GM19239 (cell line): ENCODE results near the gene MED27.

Experiments
- DNase-seq: peaks from one replicate; pipeline ENCODE4 v3.0.0; 2011; ENCODE audit warnings: low spot score; ENCODE audit not compliant: insufficient read length
- FAIRE-seq: peaks from 2 replicates; lab custom pipeline; 2011; peaks lifted over from hg19 to GRCh38; lab: Jason Lieb, UNC

The MED27 gene

GRCh38 chr9:131976157-131977108, 103.2 kb downstream of the MED27 start:
- FAIRE-seq (no peak), DNase-seq (no peak)

- FAIRE-seq = no peak
- DNase-seq = no peak
These were observed 106.8 kb downstream of the MED27 start for GRCh38 chr9:131972889-131973288.

- FAIRE-seq (no peak), DNase-seq (no peak)
These were observed 108.1 kb downstream of the MED27 start for GRCh38 chr9:131971482-131972074.

- FAIRE-seq (no peak), DNase-seq (no peak)
These were observed 110.1 kb downstream of the MED27 start for GRCh38 chr9:131969469-131969989.

GRCh38 chr9:131968632-131969031, 111.0 kb downstream of the MED27 start:
- DNase-seq (no peak), FAIRE-seq (no peak)

- DNase-seq (no peak), FAIRE-seq (no peak)
These were observed 113.8 kb downstream of the MED27 start for GRCh38 chr9:131965841-131966240.

GRCh38 chr9:131965103-131965502, 114.6 kb downstream of the MED27 start:
- no peak for DNase-seq
- FAIRE-seq = no peak

GRCh38 chr9:131963072-131964030, 116.3 kb downstream of the MED27 start:
- FAIRE-seq (no peak), DNase-seq (no peak)

GRCh38 chr9:131961496-131961880, 118.2 kb downstream of the MED27 start:
- no peak for FAIRE-seq
- DNase-seq = no peak

- FAIRE-seq (no peak), DNase-seq (no peak)
These were observed 118.7 kb downstream of the MED27 start for GRCh38 chr9:131960851-131961495.

GRCh38 chr9:131960311-131960710, 119.4 kb downstream of the MED27 start:
- FAIRE-seq (no peak), DNase-seq (no peak)

- DNase-seq = no peak
- no peak for FAIRE-seq
These were observed 119.8 kb downstream of the MED27 start for GRCh38 chr9:131959887-131960286.

GRCh38 chr9:131959056-131959455, 120.6 kb downstream of the MED27 start:
- no peak for DNase-seq
- FAIRE-seq = no peak

- DNase-seq = no peak
- FAIRE-seq = no peak
These were observed 125.4 kb downstream of the MED27 start for GRCh38 chr9:131954299-131954698.

GRCh38 chr9:131951905-131952304, 127.8 kb downstream of the MED27 start:
- FAIRE-seq (no peak), DNase-seq (no peak)

- FAIRE-seq (no peak), DNase-seq (no peak)
These were observed 128.5 kb downstream of the MED27 start for GRCh38 chr9:131951155-131951554.

- no peak for DNase-seq
These were observed 129.2 kb downstream of the MED27 start for GRCh38 chr9:131950487-131950886.

GRCh38 chr9:131946180-131946579, 133.5 kb downstream of the MED27 start:
- no peak for FAIRE-seq
- no peak for DNase-seq

More at GRCh38 chr9:131950487-131950886, 129.2 kb downstream of the MED27 start:
- FAIRE-seq = no peak

- FAIRE-seq = no peak
- no peak for DNase-seq
These were observed 136.3 kb downstream of the MED27 start for GRCh38 chr9:131943351-131943841.
